NCI-H2029 treated with DMSO at 0.1 percent for 48 hours (cell line): ENCODE results near the gene DRGX.

Experiments
- DNase-seq: peaks from one replicate; lab custom pipeline; 2025; lab: John Stamatoyannopoulos, UW

DRGX gene

DNA sequence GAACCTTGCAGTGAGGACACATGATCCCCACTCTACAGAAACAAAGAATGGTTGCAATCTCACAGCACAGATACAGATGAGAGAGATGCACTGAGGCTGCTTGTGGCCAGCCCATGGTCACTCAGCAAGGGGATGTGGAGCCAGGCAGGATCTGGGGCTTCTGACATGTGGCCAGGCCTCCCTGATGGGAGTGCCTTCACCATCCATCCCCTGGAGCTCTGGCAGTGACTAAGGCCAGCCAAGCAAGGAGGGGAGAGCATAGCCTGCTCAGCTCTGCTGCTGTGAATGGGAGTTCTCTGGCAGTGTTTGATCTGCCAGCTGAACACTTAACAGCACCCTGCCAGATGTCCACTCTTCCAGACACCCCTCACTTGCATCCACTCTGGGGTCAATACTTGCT lies 77.1 kb downstream of the DRGX start:
- DNase-seq = no peak

DNA sequence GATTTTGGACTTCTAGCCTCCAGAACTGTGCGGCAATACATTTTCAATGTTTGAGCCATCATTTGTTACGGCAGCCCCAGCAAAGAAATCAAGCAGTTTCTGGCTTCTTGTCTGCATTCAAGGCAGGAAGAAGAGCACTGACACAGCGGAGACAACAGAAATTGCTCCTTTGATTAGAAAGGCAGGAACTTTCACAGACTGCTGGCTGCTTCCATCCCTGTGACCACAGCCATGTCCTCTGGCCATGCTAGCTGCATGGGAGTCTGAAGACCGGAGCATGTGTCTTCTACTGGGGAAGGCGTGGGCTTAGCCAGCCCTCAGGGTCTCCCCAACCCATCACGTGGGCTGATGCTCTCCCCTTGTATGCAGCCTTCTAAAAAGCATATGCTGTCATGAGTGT lies 77.9 kb downstream of the DRGX start:
- DNase-seq = no peak

DNA sequence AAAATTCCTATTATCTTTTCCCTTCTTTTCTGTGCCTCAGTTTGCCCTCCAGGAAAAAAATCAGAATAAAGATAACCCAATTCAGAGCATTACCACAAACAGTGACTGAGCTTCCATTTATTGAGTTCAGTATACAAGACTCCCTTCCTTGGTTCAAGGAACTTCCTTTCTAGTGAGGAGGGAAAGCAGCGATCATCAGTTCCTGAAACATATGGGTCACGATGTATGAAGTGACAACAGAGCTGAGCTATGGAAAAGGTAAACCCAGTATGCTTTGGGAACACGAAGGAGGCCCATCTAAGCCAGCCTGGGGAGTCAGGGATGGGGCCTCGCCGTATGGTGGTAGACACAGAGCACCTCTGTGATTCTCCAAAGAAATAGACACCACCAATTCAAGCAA lies 81.1 kb downstream of the DRGX start:
- DNase-seq = no peak
